H9 (cell line): ENCODE data around the gene ATL1. TPM values are rescaled to one million over a fixed set of nuclear protein-coding genes. Genes with fewer than 3 reads are reported as not detected.

Experiments used
- DNase-seq: peaks from one replicate; pipeline ENCODE4 v3.0.0-alpha.2; 2017
- H2AFZ ChIP-seq: one replicate; pipeline ENCODE4 v1.6.1; 2013; ENCODE audit warnings: mild to moderate bottlenecking, low read length, control low read depth, moderate library complexity
- H2AK5ac ChIP-seq: 2 replicates; pipeline ENCODE4 v1.6.1; 2013; ENCODE audit warnings: low read length, control low read depth, mixed read lengths; ENCODE audit not compliant: insufficient read length
- H2BK120ac ChIP-seq: one replicate; pipeline ENCODE4 v1.6.1; 2013; ENCODE audit warnings: low read depth, mild to moderate bottlenecking, low read length, control low read depth, inconsistent platforms; ENCODE audit not compliant: poor library complexity, severe bottlenecking
- H2BK12ac ChIP-seq: 2 replicates; pipeline ENCODE4 v1.6.1; 2013; ENCODE audit warnings: low read length, control low read depth, mixed read lengths, low read depth; ENCODE audit not compliant: insufficient read length
- H2BK15ac ChIP-seq: 2 replicates; pipeline ENCODE4 v1.6.1; 2013; ENCODE audit warnings: low read depth, low read length, control low read depth
- H2BK20ac ChIP-seq: one replicate; pipeline ENCODE4 v1.6.1; 2013; ENCODE audit warnings: low read depth, mild to moderate bottlenecking, low read length, control low read depth, inconsistent platforms; ENCODE audit not compliant: poor library complexity, severe bottlenecking
- H2BK5ac ChIP-seq: 2 replicates; pipeline ENCODE4 v1.6.1; 2013; ENCODE audit warnings: low read length, control low read depth, mixed read lengths; ENCODE audit not compliant: insufficient read length
- H3K14ac ChIP-seq: 2 replicates; pipeline ENCODE4 v1.6.1; 2013; ENCODE audit warnings: low read length, control low read depth; ENCODE audit not compliant: insufficient read depth
- H3K18ac ChIP-seq: 2 replicates; pipeline ENCODE4 v1.6.1; 2013; ENCODE audit warnings: low read depth, mild to moderate bottlenecking, mixed read lengths, low read length, control low read depth; ENCODE audit not compliant: insufficient read length
- H3K23ac ChIP-seq: 2 replicates; pipeline ENCODE4 v1.6.1; 2013; ENCODE audit warnings: low read length, control low read depth, mixed read lengths, low read depth; ENCODE audit not compliant: insufficient read length
- H3K23me2 ChIP-seq: 2 replicates; pipeline ENCODE4 v1.6.1; 2013; ENCODE audit warnings: low read depth, mild to moderate bottlenecking, mixed read lengths, low read length, control low read depth; ENCODE audit not compliant: insufficient read length, poor library complexity, severe bottlenecking
- H3K27ac ChIP-seq: 2 replicates; pipeline ENCODE4 v1.5.1; 2013; ENCODE audit warnings: low read length, control low read depth, mixed read lengths, low read depth; ENCODE audit not compliant: insufficient read length
- H3K27me3 ChIP-seq: 2 replicates; pipeline ENCODE4 v1.6.1; 2013; ENCODE audit warnings: low read length, control low read depth, inconsistent platforms; ENCODE audit not compliant: insufficient read depth
- H3K4ac ChIP-seq: 2 replicates; pipeline ENCODE4 v1.6.1; 2013; ENCODE audit warnings: low read depth, mild to moderate bottlenecking, control low read depth, inconsistent platforms, low read length, moderate library complexity
- H3K4me1 ChIP-seq: 2 replicates; pipeline ENCODE4 v1.6.1; 2013; ENCODE audit warnings: low read length, control low read depth, inconsistent platforms; ENCODE audit not compliant: insufficient read depth
- H3K4me2 ChIP-seq: 2 replicates; pipeline ENCODE4 v1.6.1; 2013; ENCODE audit warnings: low read length, control low read depth, mixed read lengths; ENCODE audit not compliant: insufficient read length, insufficient read depth
- H3K56ac ChIP-seq: 2 replicates; pipeline ENCODE4 v1.6.1; 2013; ENCODE audit warnings: low read depth, mild to moderate bottlenecking, mixed read lengths, low read length, control low read depth; ENCODE audit not compliant: insufficient read length
- H3K79me1 ChIP-seq: 2 replicates; pipeline ENCODE4 v1.6.1; 2013; ENCODE audit warnings: low read depth, mild to moderate bottlenecking, moderate library complexity, low read length, control low read depth, inconsistent platforms; ENCODE audit not compliant: insufficient read depth, poor library complexity, severe bottlenecking
- H3K79me2 ChIP-seq: 2 replicates; pipeline ENCODE4 v1.6.1; 2013; ENCODE audit warnings: low read length, control low read depth, inconsistent platforms; ENCODE audit not compliant: insufficient read depth
- H3K9ac ChIP-seq: 2 replicates; pipeline ENCODE4 v1.6.1; 2013; ENCODE audit warnings: low read length, control low read depth, mixed read lengths; ENCODE audit not compliant: insufficient read length; ENCODE audit errors: extremely low read depth
- H3K9me3 ChIP-seq: one replicate; pipeline ENCODE4 v1.6.1; 2013; ENCODE audit warnings: low read depth, low read length, inconsistent platforms; ENCODE audit not compliant: control insufficient read depth
- H3T11ph ChIP-seq: one replicate; pipeline ENCODE4 v1.6.1; 2013; ENCODE audit warnings: mild to moderate bottlenecking, low read length, control low read depth, inconsistent platforms
- H4K20me1 ChIP-seq: one replicate; pipeline ENCODE4 v1.6.1; 2013; ENCODE audit not compliant: control insufficient read depth, insufficient read length, insufficient read depth
- H4K5ac ChIP-seq: 2 replicates; pipeline ENCODE4 v1.6.1; 2013; ENCODE audit warnings: low read depth, mild to moderate bottlenecking, mixed read lengths, low read length, control low read depth; ENCODE audit not compliant: insufficient read length
- H4K8ac ChIP-seq: replicated peaks from 2 replicates; pipeline ENCODE4 v1.6.1; 2013; ENCODE audit warnings: low read length, control low read depth, mixed read lengths, low read depth; ENCODE audit not compliant: insufficient read length
- H4K91ac ChIP-seq: 2 replicates; pipeline ENCODE4 v1.6.1; 2013; ENCODE audit warnings: low read depth, mild to moderate bottlenecking, moderate library complexity, mixed read lengths, low read length, control low read depth; ENCODE audit not compliant: insufficient read length
- H3K27ac Mint-ChIP-seq, 3 experiments: 2 replicates in 2 of 3; 3 replicates in 1 of 3; pipeline ENCODE4 v1.8.0; 2020 to 2021; ENCODE audit warnings: mixed read lengths in 3 of 3, mild to moderate bottlenecking in 1 of 3, moderate library complexity in 1 of 3
- H3K27me3 Mint-ChIP-seq: 2 replicates; pipeline ENCODE4 v1.8.0; 2021; ENCODE audit warnings: low read depth, mild to moderate bottlenecking, moderate library complexity, mixed read lengths
- H3K36me3 Mint-ChIP-seq, 3 experiments: 2 replicates in 2 of 3; 3 replicates in 1 of 3; pipeline ENCODE4 v1.8.0; 2020 to 2021; ENCODE audit warnings: low read depth in 3 of 3, mixed read lengths in 3 of 3; ENCODE audit not compliant: insufficient read depth in 1 of 3
- H3K4me1 Mint-ChIP-seq, 2 experiments: 2 replicates each; pipeline ENCODE4 v1.8.0; 2020; ENCODE audit warnings: mixed read lengths in 2 of 2
- H3K4me3 Mint-ChIP-seq, 2 experiments: 2 replicates in 1 of 2; 3 replicates in 1 of 2; pipeline ENCODE4 v1.8.0; 2020 to 2021; ENCODE audit warnings: mild to moderate bottlenecking in 2 of 2, mixed read lengths in 2 of 2, moderate library complexity in 1 of 2
- H3K9me3 Mint-ChIP-seq, 2 experiments: 2 replicates in 1 of 2; 3 replicates in 1 of 2; pipeline ENCODE4 v1.8.0; 2020; ENCODE audit warnings: mild to moderate bottlenecking in 2 of 2, mixed read lengths in 2 of 2, moderate library complexity in 1 of 2
- WGBS: extraction: QIAGEN DNeasy Blood & Tissue Kit; methylation state at CpG from one replicate; pipeline ENCODE4 v1.1.7; 2013; ENCODE audit warnings: missing lambda C conversion rate, low lambda C conversion rate, mixed read lengths; ENCODE audit not compliant: insufficient read length; ENCODE audit errors: extremely low coverage; 5-methylcytosine and 5-hydroxymethylcytosine counted together
- total RNA-seq: library from RNA; stranded (reverse); gene quantifications from 2 replicates; pipeline ENCODE4 v1.2.1, GENCODE V29; 2021
- TF ChIP-seq, protein P1 (sequence below): fragments of 200-600 bp; sonication (generic); conservative IDR thresholded peaks from 3 replicates; pipeline ENCODE4 v1.8.0; 2021; ENCODE audit warnings: antibody characterized with exemption, mild to moderate bottlenecking

The ATL1 gene
- total RNA-seq, 1 experiment from 2014 or later: 3.0 TPM

DNA sequence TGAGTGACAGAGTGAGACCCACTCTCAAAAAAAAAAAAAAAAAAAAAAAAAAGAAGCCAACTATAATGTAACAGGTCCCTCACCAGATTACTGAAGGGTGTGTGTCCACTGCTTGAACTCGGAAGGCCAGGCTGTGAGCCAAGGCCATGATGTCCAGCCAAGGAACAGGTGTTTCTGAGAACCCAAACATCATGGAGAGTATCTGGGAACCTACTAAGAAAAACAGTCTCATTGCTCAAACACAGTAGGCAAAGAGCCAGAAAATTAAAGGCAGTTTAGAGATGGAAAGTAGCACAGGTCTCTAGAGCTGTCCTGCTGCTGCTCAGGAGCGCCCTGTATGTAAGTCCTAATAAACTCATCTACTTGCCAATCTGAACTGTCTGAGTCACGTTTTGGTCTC lies 15.0 kb upstream of the ATL1 start:
- Histone ChIP-seq H3K56ac (no peak overlapping the region), H2BK120ac (no peak overlapping the region), H3K79me2 (no peaks in the 10 kb centered on the region), H3K23me2 (no peaks in the 10 kb centered on the region), H4K8ac (no peak overlapping the region), H2BK20ac (no peak overlapping the region), H3K27ac (no peak overlapping the region), H2AK5ac (no peak overlapping the region), H2BK12ac (no peak overlapping the region), H2BK15ac (no peak overlapping the region), H4K20me1 (no peaks in the 10 kb centered on the region), H3K14ac (no peak overlapping the region), H3K27me3 (no peaks in the 10 kb centered on the region), H3K4me2 (no peak overlapping the region), H3K9me3 (no peaks in the 10 kb centered on the region), H3K4ac (no peak overlapping the region), H3K18ac (no peak overlapping the region), H4K91ac (no peak overlapping the region), H3K79me1 (no peaks in the 10 kb centered on the region), H3K23ac (no peak overlapping the region), H3T11ph (no peak overlapping the region), H2BK5ac (no peak overlapping the region), H4K5ac (no peak overlapping the region), H3K9ac (no peak overlapping the region), H3K4me1 (no peaks in the 10 kb centered on the region), H2AFZ (no peak overlapping the region)
- no peak for DNase-seq
- no peak overlapping the region for H3K4me3 Mint-ChIP-seq
- TF ChIP-seq, protein P1, sequence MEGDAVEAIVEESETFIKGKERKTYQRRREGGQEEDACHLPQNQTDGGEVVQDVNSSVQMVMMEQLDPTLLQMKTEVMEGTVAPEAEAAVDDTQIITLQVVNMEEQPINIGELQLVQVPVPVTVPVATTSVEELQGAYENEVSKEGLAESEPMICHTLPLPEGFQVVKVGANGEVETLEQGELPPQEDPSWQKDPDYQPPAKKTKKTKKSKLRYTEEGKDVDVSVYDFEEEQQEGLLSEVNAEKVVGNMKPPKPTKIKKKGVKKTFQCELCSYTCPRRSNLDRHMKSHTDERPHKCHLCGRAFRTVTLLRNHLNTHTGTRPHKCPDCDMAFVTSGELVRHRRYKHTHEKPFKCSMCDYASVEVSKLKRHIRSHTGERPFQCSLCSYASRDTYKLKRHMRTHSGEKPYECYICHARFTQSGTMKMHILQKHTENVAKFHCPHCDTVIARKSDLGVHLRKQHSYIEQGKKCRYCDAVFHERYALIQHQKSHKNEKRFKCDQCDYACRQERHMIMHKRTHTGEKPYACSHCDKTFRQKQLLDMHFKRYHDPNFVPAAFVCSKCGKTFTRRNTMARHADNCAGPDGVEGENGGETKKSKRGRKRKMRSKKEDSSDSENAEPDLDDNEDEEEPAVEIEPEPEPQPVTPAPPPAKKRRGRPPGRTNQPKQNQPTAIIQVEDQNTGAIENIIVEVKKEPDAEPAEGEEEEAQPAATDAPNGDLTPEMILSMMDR: no peak
- H3K9me3 Mint-ChIP-seq: no peaks in the 10 kb centered on the region
- no peaks in the 10 kb centered on the region for H3K4me1 Mint-ChIP-seq
- no peaks in the 10 kb centered on the region; the same call in 1 of the 2 replicates for H3K27me3 Mint-ChIP-seq
- no peaks in the 10 kb centered on the region for H3K36me3 Mint-ChIP-seq
- WGBS: no CpG with 5 or more reads among the region's 3 CpGs
- no peak overlapping the region for H3K27ac Mint-ChIP-seq
